WTC11 (cell line): ENCODE data around the gene MYOZ2.

Experiments
- ARID4B ChIP-seq: sonication (generic); formaldehyde crosslinking; IDR thresholded peaks from 2 replicates; pipeline ENCODE4 v1.8.0; 2023; ENCODE audit warnings: missing genetic modification reagents, mild to moderate bottlenecking, borderline replicate concordance
- ESRRA ChIP-seq: sonication (generic); formaldehyde crosslinking; IDR thresholded peaks from 2 replicates; pipeline ENCODE4 v1.8.1; 2022; ENCODE audit warnings: mild to moderate bottlenecking, missing genetic modification reagents, borderline replicate concordance
- IRF2 ChIP-seq: sonication (generic); formaldehyde crosslinking; IDR thresholded peaks from 2 replicates; pipeline ENCODE4 v1.8.0; 2022; ENCODE audit warnings: low read depth, missing genetic modification reagents, borderline replicate concordance
- JUN ChIP-seq: sonication (generic); formaldehyde crosslinking; IDR thresholded peaks from 2 replicates; pipeline ENCODE4 v1.8.0; 2023; ENCODE audit warnings: mild to moderate bottlenecking, missing genetic modification reagents
- NR2C2 ChIP-seq: sonication (generic); formaldehyde crosslinking; IDR thresholded peaks from 2 replicates; pipeline ENCODE4 v1.8.0; 2022; ENCODE audit warnings: mild to moderate bottlenecking, missing genetic modification reagents
- PREB ChIP-seq: sonication (generic); formaldehyde crosslinking; IDR thresholded peaks from 2 replicates; pipeline ENCODE4 v1.8.1; 2022; ENCODE audit warnings: mild to moderate bottlenecking, missing genetic modification reagents, moderate library complexity, borderline replicate concordance
- RORB ChIP-seq: fragments of 250-450 bp; sonication (Bioruptor Pico); IDR thresholded peaks from 2 replicates; pipeline ENCODE4 v1.9.0; 2021; ENCODE audit warnings: mild to moderate bottlenecking
- USF1 ChIP-seq: sonication (generic); formaldehyde crosslinking; IDR thresholded peaks from 2 replicates; pipeline ENCODE4 v1.8.0; 2022; ENCODE audit warnings: mild to moderate bottlenecking, missing genetic modification reagents
- ZNF512 ChIP-seq: sonication (generic); formaldehyde crosslinking; IDR thresholded peaks from 2 replicates; pipeline ENCODE4 v1.8.1; 2022; ENCODE audit warnings: missing genetic modification reagents, borderline replicate concordance

GRCh38 chr4:119170195-119170594, 34.6 kb downstream of the MYOZ2 start:
- TF ChIP-seq IRF2 (no peak), ARID4B (CRISPR knock-in tag) (no peak), NR2C2 (CRISPR knock-in tag) (no peak), ZNF512 (CRISPR knock-in tag) (no peak), ESRRA (CRISPR knock-in tag) (no peak), USF1 (no peak), RORB (CRISPR knock-in tag) (no peak), PREB (CRISPR knock-in tag) (no peak), JUN (CRISPR knock-in tag) (no peak)
